SK-N-MC (cell line): ENCODE results near the gene CFAP69.

ENCODE experiments used
- EZH2 ChIP-seq: fragments of 200-600 bp; sonication (generic); IDR thresholded peaks from one replicate; pipeline ENCODE4 v1.6.1; 2017; ENCODE audit warnings: antibody characterized with exemption
- FOXP2 ChIP-seq: optimal IDR thresholded peaks from 2 replicates; pipeline ENCODE3; 2011; ENCODE audit warnings: mild to moderate bottlenecking, moderate library complexity; ENCODE audit not compliant: insufficient read depth; ENCODE audit errors: extremely low read length, control extremely low read depth
- POLR2AphosphoS5 ChIP-seq: IDR thresholded peaks from 2 replicates; pipeline ENCODE4 v1.6.1; 2012; ENCODE audit warnings: mild to moderate bottlenecking, low read depth, low read length, borderline replicate concordance

DNA sequence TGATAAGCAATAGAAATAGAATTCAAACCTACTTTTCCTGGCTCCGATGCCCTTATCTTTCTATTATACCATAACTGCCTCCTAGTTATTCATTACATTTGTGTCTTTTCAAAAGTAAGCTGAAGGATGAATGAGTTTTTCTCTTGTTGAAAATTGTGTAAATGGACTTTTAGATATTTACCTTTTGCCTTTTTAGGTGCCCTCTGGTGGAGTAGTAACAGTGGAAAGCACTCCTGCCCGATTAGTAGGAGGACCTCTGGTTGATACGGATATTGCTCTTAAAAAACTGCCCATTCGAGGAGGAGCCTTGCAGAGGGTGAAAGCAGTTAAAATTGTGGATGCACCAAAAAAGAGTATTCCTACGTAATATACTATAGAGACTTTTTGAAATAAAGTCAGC, 64.9 kb downstream of the CFAP69 start:
- no peak for TF ChIP-seq POLR2AphosphoS5
- no peak for TF ChIP-seq EZH2
- no peak for TF ChIP-seq FOXP2
